Right lobe of liver (tissue), 4 donors: ENCODE measurements around the gene P2RY2.

Experiments used
- CTCF ChIP-seq, 4 donors: fragments of 200-600 bp in 3 of 4; fragments of 450-650 bp in 1 of 4; IDR thresholded peaks; one replicate each; pipeline versions ENCODE4 v1.5.1 to v1.8.0; 2016 to 2022; ENCODE audit warnings: antibody characterized with exemption in 4 of 4, mild to moderate bottlenecking in 2 of 4
- POLR2A ChIP-seq: fragments of 450-650 bp; IDR thresholded peaks from one replicate; pipeline ENCODE4 v1.6.1; 2017; ENCODE audit warnings: antibody characterized with exemption, mild to moderate bottlenecking
- donor health status: DM: no; HTN: no; CAD: no.
- donor health status: DM: no; HTN: no; CAD: no.
- donor health status: DM: no; HTN: yes; CAD: no.

DNA sequence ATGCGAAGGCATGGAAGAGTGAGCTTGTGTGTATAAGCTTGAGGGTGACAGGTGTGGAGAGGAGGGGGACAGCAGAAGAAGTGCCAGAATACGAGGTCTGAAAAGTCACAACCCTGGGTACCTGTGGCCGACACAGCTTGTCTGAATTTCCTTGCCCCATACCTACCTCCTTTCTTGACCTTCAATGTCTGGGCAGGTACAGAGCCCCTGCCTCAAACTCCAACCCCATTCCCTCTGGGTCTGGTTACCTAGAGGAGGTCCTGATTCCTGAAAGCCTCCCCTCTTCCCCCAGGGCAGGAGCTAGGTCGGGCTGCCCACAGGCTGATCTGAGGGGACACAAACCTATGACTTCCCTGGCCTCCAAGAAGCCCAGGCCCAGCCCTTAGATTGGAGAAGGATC lies 39.4 kb upstream of the P2RY2 start:
- TF ChIP-seq CTCF (IDR thresholded peaks at IDR 0.05) (no peak), POLR2A (no peak)
